ENCODE results near the gene SCAF4. TPM values are rescaled to one million over a fixed set of nuclear protein-coding genes. Genes with fewer than 3 reads are reported as not detected.
"Not testable (repeated sequence)": the region's sequence is repeated elsewhere in the genome, so short reads cannot be mapped to it uniquely, and the experiment has no call there.

The SCAF4 gene
- total RNA-seq, 4 donors from 2014 or later = 8.3 to 18.1 (median 15.0) TPM

DNA sequence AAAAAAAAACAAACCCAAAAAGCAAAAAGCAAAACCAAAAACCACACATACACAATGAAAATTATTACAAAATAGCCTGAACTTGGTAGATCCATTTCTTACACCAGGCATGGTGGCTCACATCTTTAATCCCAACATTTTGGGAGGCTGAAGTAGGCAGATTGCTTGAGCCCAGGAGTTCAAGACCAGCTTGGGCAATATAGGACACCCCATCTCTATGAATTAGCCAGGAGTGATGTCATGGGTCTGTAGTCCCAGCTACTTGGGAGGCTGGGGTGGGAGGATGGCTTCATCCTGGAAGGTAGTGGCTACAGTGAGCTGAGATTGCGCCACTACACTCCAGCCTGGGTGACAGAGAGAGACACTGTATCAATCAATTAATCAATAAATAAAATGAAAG lies 42.1 kb upstream of the SCAF4 start:
- Histone ChIP-seq H3K27me3 (no peaks in the 10 kb centered on the region), H3K27ac (no peak overlapping the region), H3K4me1 (no peaks in the 10 kb centered on the region), H3K36me3 (no peaks in the 10 kb centered on the region), H3K4me3 (no peak overlapping the region), H3K9me3 (no peaks in the 10 kb centered on the region)
- WGBS, 2 donors = 91 to 100% methylated on average over 1 of the region's 1 CpG
- no peak for DNase-seq
- TF ChIP-seq POLR2A (IDR thresholded peaks at IDR 0.05) (no peak), CTCF (IDR thresholded peaks at IDR 0.05) (no peak)
- intact Hi-C loops (cut with DNase I) = no loop called here

DNA sequence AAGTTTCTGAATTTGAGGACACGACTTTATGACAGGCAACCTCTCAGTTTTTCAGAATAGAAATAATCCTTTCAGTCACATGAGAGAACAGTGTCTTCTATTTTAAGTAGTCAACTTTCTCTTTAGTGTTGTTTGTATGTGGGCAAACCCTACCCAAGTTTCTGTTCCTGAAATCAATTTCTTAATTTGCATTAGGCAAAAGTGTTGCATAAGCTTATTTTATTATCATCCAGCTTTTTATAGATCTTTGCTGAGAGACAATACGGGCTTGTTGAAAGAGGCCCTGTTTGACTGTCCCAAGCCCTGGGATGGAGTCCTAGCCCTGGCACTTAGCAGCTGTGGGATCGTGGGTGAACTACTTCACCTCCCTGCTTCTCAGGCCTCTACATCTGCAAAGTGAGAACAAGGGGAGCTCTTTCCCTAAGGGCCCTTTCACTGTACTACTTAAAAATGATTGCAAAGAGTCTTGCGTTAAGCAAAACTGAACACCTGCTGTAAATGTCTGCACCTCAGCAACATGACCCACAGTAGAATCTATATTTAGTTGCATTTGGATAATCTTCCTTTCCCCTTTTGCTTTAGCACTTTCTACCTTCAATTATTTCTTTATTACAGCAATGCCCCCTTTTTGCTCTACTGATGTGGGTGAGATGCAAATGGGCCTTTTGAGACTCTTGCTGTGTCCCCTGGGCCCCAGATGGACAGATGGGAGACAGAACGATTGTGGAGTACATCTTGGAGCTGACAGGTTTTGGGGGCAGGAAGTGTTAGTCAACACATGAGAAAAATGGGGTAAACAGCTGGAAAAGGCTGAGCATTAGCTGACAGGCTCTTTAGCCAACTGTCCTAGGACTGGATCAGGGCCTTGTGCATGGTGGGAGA lies 41.0 kb upstream of the SCAF4 start:
- no peak overlapping the region for H3K27ac ChIP-seq
- DNase-seq = no peak
- H3K4me3 ChIP-seq = no peak overlapping the region
- H3K4me1 ChIP-seq = no peaks in the 10 kb centered on the region
- 72 to 81% methylated on average over 5 of the region's 5 CpGs for WGBS, 2 donors
- H3K27me3 ChIP-seq = no peaks in the 10 kb centered on the region
- no peaks in the 10 kb centered on the region for H3K36me3 ChIP-seq
- TF ChIP-seq CTCF (IDR thresholded peaks at IDR 0.05) = no peak
- no peak for TF ChIP-seq POLR2A (IDR thresholded peaks at IDR 0.05)
- no peaks in the 10 kb centered on the region for H3K9me3 ChIP-seq
- intact Hi-C loops (cut with DNase I) = no loop called here

- H3K36me3 ChIP-seq = no peaks in the 10 kb centered on the region
- H3K27me3 ChIP-seq = no peaks in the 10 kb centered on the region
- no peaks in the 10 kb centered on the region for H3K9me3 ChIP-seq
- H3K4me3 ChIP-seq = no peak overlapping the region
- no peak overlapping the region for H3K27ac ChIP-seq
- WGBS, 2 donors = 52 to 67% methylated on average over 3 of the region's 3 CpGs
- intact Hi-C loops (cut with DNase I) = no loop called here
- TF ChIP-seq CTCF (IDR thresholded peaks at IDR 0.05) (no peak), POLR2A (IDR thresholded peaks at IDR 0.05) (no peak)
- DNase-seq = no peak
- no peaks in the 10 kb centered on the region for H3K4me1 ChIP-seq
Observed at GRCh38 chr21:31771685-31772084, 39.8 kb upstream of the SCAF4 start.

GRCh38 chr21:31768710-31769109 lies 36.8 kb upstream of the SCAF4 start:
- intact Hi-C loops (cut with DNase I) = no loop called here
- Histone ChIP-seq H3K4me1 (no peaks in the 10 kb centered on the region), H3K36me3 (no peaks in the 10 kb centered on the region), H3K27ac (no peak overlapping the region), H3K4me3 (no peak overlapping the region), H3K27me3 (no peaks in the 10 kb centered on the region), H3K9me3 (no peaks in the 10 kb centered on the region)
- DNase-seq = no peak
- WGBS, 2 donors = 82 to 84% methylated on average over 1 of the region's 1 CpG
- TF ChIP-seq POLR2A (IDR thresholded peaks at IDR 0.05) (no peak), CTCF (IDR thresholded peaks at IDR 0.05) (no peak)

- no peaks in the 10 kb centered on the region for H3K36me3 ChIP-seq
- no peak for TF ChIP-seq CTCF (IDR thresholded peaks at IDR 0.05)
- TF ChIP-seq POLR2A (IDR thresholded peaks at IDR 0.05) = no peak
- H3K27me3 ChIP-seq = no peaks in the 10 kb centered on the region
- DNase-seq = no peak
- H3K4me1 ChIP-seq = no peaks in the 10 kb centered on the region
- intact Hi-C loops (cut with DNase I) = no loop called here
- H3K9me3 ChIP-seq = no peaks in the 10 kb centered on the region
- WGBS, 2 donors = 73 to 83% methylated on average over 3 of the region's 3 CpGs
- no peak overlapping the region for H3K27ac ChIP-seq
- H3K4me3 ChIP-seq = no peak overlapping the region
Observed at GRCh38 chr21:31766899-31767298, 35.0 kb upstream of the SCAF4 start.

DNA sequence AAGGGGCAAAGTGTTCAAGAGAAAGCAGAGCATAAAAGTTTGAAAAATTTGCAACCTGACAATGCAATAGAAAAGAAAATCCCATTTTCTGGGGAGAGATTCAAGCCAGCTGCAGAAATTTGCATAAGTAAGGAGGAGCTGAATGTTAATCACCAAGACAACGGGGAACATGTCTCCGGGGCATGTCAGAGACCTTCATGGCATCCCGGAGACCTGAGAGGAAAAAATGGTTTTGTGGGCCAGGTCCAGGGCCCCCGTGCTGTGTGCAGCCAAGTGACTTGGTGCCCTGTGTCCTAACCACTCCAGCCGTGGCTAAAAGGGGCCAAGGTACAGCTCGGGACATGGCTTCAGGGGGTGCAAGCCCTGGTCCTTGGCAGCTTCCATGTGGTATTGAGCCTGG lies 33.9 kb upstream of the SCAF4 start:
- H3K27ac ChIP-seq; H3K4me1 ChIP-seq; DNase-seq; H3K36me3 ChIP-seq; H3K27me3 ChIP-seq; H3K4me3 ChIP-seq; intact Hi-C loops (cut with DNase I); H3K9me3 ChIP-seq: not testable (repeated sequence)
- WGBS, 2 donors = 79 to 87% methylated on average over 4 to 6 of the region's 6 CpGs

All from esophagus squamous epithelium (tissue), 5 donors.